Activated CD8-positive, alpha-beta memory T cell treated with anti-CD3 and anti-CD28 coated beads, Interleukin-2, amount 50 U/mL, for 1 hour (primary cell): Measurements from ENCODE around the gene PTPRN.
A peak's percentile ranks its signal among the peaks of the same experiment; 100 is the strongest.
"Not testable (repeated sequence)": the region's sequence is repeated elsewhere in the genome, so short reads cannot be mapped to it uniquely, and the experiment has no call there.

Source experiments
- DNase-seq: peaks from one replicate; pipeline ENCODE4 v3.0.0-alpha.2; 2020; ENCODE audit errors: extremely low read depth

Gene PTPRN

DNA sequence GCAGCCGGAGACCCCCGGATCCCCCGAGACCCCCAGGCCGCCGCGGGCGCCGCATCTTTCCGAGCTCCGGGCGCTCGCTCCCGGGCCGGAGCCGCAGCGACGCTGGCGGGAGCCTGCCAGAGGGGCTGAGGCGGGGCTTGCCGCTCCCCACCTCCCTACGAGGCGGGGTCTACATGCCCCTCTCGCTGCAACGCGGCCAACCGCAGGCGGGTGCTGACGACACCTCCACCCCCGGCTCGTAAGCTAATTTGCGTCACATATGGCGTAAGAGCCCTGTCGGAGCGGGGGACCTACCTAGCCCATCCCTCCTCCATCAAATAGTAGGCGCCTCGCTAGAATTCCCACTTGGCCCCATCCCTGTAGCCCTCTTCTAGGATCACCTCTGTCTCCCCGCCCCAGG lies at the start of gene PTPRN:
Gene PTPRN, minus strand, starts transcription at position 124 of the 400 bp plus-strand sequence. Its CDS starts 69 bp downstream, at position 55.
- DNase-seq: no peak

DNA sequence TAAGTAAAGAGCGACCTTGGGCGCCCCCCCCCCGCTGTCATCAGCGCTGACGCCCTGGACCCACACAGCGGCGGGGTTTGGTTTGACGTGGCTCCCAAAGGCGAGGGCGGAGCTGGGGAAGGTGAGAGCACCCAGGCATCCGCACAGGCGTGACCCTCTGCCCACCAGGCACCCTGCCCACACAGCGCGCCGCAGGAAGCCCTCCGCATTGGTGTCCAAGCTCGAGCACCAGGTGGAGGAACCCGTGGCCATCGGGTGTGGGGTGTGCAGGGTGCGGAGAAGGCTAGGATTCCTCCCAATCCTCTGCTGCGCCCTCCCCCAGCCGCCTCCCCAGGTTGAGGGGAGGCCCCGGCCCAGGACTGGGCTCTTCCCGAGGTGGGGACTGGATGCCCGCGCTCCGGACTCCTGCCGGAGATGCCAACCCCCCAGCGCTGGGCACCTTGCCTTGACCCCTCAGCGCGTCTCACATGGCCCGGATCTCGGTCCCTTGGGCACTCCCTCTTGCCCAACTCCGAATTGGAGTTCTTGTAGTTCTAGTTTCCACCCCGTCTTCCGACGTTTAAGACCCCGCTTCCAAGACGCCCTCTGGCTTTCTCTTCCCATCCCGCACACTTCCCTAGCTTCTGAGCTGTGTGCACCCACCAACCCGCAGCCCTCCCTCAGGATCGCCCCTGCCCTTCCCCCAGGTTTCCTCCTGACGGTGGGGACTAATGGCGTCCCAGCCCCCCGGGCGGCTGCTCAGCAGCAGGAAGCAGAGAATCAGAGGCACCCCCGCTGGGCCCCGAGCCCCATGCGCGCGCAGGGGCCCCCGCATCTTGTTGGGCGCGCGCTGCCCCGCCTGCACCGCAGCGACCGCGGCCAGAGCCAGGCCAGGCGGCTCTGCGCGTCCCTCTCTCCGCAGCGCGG lies 49.2 kb upstream of the PTPRN start:
- no peak for DNase-seq

DNA sequence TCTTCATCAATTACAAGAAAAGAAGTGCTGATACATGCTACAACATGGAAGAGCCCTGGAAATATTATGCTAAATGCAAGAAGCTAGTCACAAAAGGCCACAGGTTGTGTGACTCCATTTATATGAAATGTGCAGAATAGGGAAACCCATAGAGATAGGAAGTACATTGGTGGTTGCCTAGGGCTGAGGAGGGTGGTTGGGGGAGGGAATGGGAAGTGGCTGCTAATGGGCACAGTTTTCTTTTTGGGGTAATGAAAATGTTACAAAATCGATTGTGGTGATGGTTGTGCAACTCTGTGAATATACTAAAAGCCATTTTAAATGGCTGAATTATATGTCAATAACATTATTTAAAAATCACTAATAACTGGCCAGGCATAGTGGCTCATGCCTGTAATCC lies 47.6 kb upstream of the PTPRN start:
- no peak for DNase-seq

DNA sequence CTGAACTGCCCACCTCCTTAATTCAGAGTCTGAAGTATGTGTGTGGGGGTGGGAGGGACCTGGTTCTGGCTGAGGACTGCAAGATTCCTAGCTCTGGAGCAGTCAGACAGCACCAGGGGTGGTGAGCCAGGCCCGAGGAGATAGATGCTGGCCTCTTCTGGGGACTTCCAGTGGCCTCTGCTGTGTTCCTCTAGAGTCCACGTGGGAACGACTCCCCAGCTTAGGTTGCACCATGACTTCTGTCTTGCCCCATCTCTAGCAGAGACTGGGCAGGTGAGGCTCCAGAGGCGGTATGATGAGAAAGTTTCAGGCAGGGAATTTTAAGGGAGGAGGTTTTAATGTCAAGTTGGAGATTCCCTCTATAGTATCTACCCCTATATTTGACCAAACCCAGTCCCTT lies 45.4 kb upstream of the PTPRN start:
- no peak for DNase-seq

DNA sequence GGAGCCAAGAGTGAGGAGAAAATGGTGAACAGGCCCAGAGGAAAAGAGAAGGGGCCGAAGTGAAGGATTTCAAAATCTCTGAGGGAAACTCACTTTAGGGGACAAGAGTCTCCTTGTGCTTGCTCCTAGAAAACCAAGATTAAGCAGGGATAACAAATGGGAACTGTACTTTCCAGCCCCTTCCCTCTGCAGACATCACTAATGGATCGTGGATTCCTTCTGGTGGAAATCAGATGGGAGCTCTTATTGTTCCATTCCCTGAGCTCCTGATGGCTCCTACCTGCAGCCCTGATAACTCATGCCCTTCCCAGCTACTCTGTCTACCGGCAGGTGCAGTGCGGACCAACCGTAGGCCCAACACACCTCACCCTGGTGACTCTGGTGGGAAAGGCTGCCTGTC lies 43.9 kb upstream of the PTPRN start:
- no peak for DNase-seq

DNA sequence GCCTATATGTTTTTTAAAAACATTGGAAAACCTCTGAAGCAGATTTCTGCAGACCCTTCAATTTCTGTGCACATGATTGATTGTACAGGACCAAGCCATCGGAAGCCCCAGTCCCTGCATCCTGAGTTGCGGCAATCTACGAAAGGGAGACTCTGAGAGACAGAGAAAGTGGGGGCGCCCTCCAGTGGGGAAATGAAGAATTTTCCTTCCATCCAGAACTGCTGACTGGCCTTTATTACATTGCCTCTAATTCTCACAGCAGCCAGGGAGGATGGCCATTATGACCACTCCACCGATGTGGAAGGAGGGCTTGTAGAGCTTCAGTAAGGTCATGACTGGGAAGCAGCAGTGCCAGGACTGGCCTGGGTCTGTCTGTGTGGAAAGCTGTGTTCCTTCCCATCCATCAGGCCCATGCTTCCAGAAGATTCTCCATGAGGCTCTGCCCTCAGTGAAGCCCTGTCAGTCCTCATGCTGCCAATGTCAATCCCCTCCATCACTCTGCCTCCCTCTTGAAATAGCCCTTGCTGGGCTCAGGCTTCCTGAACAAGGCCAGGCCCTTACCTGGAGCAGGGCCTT lies 43.3 kb upstream of the PTPRN start:
- DNase-seq: peak; percentile 3

DNA sequence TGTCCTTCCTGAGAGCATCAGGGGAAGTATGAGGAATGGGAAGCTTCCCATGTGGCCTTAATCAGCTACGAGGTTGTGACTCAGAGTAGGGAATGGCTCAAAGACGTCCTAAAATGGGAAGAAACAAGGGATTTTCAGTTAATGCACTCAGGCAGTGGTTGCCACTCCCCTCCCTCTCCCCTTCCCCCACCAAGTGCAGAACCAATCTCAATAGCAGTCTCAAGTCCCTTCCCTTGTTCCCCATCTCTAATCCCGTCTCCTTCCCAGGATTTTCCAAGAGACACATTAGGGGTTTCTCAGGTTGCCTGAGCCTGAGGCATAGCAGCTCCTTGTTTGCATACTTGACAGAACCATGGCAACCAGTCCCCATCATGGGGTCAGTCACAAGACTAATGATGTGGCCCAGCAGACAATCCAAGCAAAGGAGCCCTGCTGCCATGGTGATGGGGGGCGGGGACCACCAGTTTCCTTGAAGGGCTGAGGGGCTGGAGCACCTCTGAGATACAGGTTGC lies 41.6 kb upstream of the PTPRN start:
- DNase-seq: no peak

DNA sequence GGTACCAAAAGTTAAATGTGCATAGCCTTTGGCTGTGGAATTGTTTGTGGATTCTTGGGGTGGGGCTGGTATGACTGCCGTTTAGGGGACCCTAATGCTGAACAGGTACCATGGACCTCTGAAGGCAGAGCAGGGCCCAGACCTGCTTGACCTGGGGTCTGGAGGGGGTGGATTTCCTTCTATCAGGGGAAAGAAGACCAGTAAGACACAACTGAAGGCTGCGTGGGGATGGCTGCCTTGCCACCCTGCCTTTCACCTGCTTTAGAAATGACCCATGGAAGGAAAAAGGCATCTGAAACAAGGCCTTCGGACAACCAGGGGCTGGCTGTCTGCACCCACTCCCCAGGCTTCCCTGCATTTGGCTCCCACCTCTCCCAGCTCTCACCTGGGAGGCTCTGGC lies 41.0 kb upstream of the PTPRN start:
- no peak for DNase-seq

DNA sequence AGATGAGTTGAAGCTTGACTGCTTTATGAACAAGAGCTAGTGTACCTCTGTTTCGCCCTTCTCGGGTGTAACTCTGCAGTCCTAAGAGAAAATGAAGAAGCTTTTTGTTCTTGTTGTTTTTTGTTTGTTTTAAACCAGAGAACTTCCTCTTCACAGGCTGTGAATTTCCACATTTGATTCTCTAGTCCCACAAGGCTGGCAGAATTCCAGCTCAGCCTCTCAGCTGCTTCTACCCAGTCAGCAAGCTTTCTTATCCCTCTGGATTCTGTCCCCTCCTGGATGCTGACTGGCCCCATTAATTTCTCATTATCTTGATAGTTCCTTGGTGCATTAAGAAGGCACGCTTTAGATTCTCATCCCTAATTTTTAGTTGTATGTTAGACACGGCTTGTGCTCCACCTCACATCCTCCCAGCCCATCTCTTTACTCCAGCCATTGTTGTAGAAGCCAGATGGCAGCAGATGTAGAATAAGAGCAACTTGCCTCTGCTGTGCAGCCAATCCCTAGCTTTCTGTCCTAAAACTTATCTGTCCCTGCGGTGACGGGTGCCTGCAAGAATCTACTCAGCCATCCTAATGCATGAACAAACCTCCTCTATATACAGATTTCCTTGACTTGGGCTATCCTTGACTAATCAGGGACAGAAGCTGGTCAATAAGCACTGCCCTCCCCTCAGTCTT lies 35.7 kb upstream of the PTPRN start:
- DNase-seq: no peak

DNA sequence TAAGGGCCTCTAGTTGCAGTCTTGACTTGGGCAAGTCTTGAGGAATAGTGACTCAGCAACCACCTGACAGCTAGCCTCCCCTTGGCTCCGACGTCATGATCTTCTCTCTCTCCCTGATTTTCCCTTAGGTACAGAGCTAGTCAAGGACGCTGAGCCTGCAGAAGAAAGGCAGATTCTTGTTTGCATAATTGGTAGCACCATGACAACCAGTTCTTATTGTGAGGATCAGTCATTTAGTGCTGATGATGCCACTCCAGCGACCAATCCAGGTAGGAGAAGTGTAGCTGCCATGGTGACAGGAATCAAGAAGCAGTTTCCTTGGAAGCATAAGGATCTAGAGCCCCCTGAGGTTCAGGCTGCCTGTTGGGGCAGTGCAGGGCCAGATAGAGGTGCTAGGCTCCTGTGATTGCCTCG lies 26.2 kb upstream of the PTPRN start:
- no peak for DNase-seq

DNA sequence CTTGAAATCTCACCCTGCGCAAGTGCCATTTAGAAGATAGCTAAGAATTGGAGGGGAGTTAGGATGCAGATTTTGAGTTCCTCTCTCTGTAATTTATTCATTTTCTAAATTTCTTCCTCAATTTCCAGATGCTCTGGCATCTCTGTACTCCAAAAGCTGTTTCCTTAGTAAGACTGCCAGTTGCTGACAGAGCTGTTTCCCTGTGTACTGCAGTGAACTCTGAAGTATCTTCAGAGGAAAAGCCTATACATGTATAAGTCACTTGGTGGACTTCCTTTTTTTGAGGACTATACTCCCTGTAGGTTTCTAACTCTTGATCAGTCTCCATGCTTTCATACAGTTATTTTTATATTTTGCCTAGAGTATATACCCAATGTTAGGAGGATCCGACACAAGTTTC lies 24.9 kb upstream of the PTPRN start:
- no peak for DNase-seq

DNA sequence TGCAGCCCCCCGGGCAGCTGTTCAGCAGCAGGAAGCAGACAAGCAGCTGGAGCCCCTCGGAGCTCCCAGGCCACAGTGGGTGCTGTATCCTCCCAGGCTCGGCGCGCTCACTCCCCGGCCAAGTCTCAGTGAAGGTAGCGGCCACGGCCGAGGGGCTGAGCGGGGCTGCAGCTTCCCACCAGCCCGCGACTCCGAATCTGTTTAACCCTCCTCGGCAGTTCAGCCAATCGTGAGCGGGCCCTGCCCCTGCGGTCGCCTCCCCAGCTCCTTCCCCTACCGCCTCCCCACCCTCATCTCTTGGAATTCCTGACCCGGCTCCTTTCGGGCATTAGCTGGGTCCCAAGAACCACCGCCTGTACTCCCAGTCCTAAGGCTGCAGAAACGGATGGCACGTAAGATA lies 23.3 kb upstream of the PTPRN start, which contains the start of gene RESP18:
Gene RESP18, minus strand, starts transcription at position 203 of the 400 bp plus-strand sequence.
- DNase-seq: no peak

DNA sequence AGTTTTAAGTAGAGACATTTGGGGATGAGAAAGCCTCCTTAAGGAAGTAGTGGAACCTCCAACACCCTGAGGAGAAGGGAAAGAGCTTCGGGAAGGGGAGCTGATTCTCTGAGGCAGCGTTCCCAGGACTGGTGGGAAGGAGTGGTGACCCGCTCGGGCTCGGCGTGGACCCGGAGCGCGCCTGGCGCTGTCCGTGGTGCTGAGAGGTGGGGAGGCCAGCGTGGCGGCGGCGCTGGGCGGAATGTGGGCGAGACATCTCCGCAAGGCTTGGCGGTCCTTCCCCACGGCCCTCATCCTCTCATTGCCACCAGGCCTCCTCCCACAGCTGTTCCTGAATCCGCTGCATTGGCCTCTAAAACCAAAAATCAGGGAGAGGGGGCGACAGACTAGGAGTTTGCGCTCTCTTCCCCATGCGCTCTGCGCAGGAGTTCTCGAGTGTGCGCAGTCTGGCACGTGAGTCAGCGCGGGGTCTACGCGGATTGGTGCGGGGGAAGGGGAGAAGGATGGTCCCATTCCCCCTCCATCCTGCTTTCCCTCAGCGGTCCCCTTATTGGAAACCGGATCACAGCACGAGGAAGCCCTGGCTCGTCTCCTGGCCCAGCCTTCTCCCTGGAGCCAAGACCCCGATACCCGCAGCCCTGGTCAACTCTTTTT lies 22.5 kb upstream of the PTPRN start:
- no peak for DNase-seq

DNA sequence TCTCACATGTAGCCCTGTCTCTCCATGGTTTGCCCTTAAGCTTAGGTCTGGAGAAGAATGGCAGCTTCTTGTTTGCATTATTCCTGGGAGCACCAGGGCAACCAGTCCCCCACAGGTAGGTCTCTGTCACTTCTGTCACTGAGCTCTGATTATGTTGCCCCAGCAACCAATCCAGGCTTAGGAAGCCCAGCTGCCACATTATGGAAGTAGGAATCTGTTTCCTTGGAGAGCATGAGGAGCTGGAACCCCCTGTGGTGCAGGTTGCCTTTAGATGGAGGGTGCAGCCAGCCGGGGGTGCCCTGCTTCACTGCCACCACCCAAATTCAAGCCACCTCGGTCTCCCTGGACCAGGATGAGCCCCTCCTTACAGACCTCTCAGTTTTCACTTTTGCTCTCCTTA lies 18.5 kb upstream of the PTPRN start:
- no peak for DNase-seq

DNA sequence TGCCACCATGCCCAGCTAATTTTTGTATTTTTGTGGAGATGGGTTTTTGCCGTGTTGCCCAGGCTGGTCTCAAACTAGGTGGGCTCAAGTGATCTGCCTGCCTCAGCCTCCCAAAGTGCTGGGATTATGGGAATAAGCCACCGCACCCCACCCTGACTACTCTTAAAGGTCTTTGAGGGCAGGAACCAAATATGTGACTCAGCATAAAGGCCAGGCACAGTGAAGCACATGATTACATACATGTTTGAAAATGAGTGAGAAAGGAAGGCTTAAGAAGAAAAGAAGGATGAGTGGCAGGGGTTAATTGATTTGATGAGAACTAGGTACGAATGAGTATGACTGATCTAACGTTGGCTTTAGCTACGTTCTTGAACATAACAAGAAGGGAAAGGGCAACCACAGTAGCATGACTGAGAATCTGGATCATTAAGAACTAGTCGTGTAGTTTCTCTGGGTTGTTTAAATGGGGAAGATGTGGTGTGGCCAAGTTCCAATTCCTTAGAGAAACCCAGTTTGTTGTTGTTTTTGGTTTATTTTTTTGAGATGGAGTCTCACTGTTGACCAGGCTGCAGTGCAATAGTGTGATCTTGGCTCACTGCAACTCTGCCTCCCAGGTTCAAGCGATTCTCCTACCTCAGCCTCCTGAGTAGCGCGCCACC lies 16.6 kb upstream of the PTPRN start:
- no peak for DNase-seq

DNA sequence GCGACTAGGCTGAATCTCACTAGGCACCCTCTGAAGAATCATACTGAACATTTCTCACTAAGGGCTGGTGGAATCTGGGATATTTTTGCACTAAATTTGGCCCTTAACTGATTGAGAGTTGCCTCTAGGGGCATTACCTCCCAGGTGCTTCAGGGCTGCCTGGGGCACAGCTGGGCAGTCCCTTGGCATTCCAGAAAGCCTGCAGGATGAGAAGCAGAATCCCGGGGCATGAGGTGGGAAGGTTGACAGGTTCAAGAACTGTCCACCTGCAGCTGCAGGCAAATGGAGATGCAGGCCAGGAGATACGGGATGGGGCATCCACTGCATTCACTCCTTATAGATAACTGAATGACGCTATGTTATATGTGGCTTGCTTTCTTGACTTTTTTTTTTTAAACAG lies 15.9 kb upstream of the PTPRN start:
- DNase-seq: no peak

DNA sequence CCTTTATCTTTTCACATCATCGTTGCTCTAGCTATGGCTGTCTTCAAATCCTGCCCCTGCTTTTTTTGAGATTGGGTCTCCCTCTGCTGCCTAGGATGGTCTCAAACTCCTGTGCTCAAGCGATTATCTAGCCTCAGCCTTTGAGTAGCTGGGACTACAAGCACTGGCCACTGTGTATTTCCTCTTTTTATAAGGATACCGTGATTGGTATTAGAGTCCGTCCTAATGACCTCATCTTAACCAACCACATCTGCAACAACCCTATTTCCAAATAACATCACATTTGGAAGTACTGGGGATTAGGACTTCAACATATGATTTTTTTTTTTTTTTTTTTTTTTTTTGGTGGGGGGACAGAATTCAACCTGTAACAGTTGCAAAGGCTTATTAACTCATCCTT lies 14.2 kb upstream of the PTPRN start:
- no peak for DNase-seq

DNA sequence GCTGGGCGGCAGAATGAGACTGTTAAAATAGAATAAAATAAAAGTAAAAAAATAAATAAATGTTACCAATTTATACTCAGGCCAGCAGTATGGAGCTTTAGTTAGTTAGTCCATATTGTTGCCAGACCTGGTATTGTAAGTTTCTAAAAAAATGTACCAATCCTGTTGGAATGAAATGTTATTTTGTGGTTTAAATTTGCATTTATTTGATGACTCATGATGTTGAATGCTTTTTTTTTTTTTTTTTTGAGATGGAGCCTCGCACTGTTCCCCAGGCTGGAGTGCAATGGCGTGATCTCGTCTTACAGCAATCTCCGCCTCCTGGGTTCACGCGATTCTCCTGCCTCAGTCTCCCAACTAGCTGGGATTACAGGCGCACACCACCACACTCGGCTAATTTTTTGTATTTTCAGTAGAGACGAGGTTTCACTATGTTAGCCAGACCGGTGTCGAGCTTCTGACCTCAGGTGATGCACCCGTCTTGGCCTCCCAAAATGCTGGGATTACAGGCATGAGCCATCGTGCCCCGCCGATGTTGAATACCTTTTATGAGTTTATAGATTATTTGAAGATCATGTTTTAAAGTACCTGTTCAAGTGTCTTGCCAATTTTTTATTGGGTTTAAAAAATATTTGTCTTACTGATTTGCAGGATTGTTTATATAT lies 5.7 kb upstream of the PTPRN start:
- DNase-seq: no peak

DNA sequence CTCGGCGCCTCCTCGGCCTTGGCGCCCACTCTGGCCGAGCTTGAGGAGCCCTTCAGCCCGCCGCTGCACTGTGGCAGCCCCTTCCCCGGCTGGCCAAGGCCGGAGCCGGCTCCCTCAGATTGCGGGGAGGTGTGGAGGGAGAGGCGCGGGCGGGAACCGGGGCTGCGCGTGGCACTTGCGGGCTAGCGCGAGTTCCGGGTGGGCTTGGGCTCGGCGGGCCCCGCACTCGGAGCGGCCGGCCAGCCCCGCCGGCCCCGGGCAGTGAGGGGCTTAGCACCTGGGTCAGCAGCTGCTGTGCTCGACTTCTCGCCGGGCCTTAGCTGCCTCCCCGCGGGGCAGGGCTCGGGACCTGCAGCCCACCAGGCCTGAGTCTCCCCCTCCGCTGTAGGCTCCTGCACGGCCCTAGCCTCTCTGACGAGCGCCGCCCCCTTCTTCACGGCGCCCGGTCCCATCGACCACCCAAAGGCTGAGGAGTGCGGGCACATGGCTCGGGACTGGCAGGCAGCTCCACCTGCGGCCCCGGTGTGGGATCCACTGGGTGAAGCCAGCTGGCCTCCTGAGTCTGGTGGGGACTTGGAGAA lies 3.6 kb upstream of the PTPRN start:
- not testable (repeated sequence) for DNase-seq
